HG03064 (cell line): ENCODE results near the gene NTN3.

Experiments used
- ATAC-seq: cut with Tn5 transposase; IDR thresholded peaks from one replicate; pipeline ENCODE4 v1.9.1; 2021; ENCODE audit warnings: low read depth; ENCODE audit not compliant: unreplicated experiment

Gene NTN3

GRCh38 chr16:2465653-2466415 is 5.3 kb upstream of the NTN3 start:
- no peak for ATAC-seq

- no peak for ATAC-seq
These were observed 4.2 kb upstream of the NTN3 start for GRCh38 chr16:2466667-2467527.

GRCh38 chr16:2467528-2468232 is 3.4 kb upstream of the NTN3 start:
- no peak for ATAC-seq

GRCh38 chr16:2468233-2468724 is 2.8 kb upstream of the NTN3 start:
- no peak for ATAC-seq

GRCh38 chr16:2468725-2469398 is 2.2 kb upstream of the NTN3 start:
- ATAC-seq: no peak

- ATAC-seq: no peak
These were observed 1.5 kb upstream of the NTN3 start for GRCh38 chr16:2469399-2470233.

GRCh38 chr16:2470234-2470601 is 879 bp upstream of the NTN3 start:
- no peak for ATAC-seq

GRCh38 chr16:2470603-2471015 is 488 bp upstream of the NTN3 start:
- no peak for ATAC-seq

- no peak for ATAC-seq
These were observed 773 bp downstream of the NTN3 start for GRCh38 chr16:2471653-2472487.

- no peak for ATAC-seq
These were observed 1.4 kb downstream of the NTN3 start for GRCh38 chr16:2472488-2472864.

- ATAC-seq: no peak
These were observed 1.9 kb downstream of the NTN3 start for GRCh38 chr16:2472885-2473445.

- no peak for ATAC-seq
These were observed 2.4 kb downstream of the NTN3 start for GRCh38 chr16:2473446-2473926.

- ATAC-seq: no peak
These were observed 3.1 kb downstream of the NTN3 start for GRCh38 chr16:2473999-2474876.

GRCh38 chr16:2474877-2475412 is 3.8 kb downstream of the NTN3 start, which contains the start of gene TBC1D24:
TSS of gene TBC1D24 (plus strand) at chr16:2475127. CDS start at chr16:2496149, 21,022 bp downstream.
- no peak for ATAC-seq

- ATAC-seq: no peak
These were observed 4.6 kb downstream of the NTN3 start for GRCh38 chr16:2475413-2476344.

GRCh38 chr16:2476345-2476720 is 5.2 kb downstream of the NTN3 start:
- no peak for ATAC-seq
